WERI-Rb-1 (cell line): ENCODE measurements around the gene NMRK1.
A peak's percentile ranks its signal among the peaks of the same experiment; 100 is the strongest.

ENCODE experiments used
- DNase-seq: peaks from one replicate; pipeline ENCODE4 v3.0.0-alpha.2; 2020
- H3K27ac ChIP-seq: fragments of 250-450 bp; sonication (Bioruptor Pico); 2 replicates; pipeline ENCODE4 v1.5.1; 2020; ENCODE audit warnings: mild to moderate bottlenecking, moderate library complexity
- H3K27me3 ChIP-seq: fragments of 250-450 bp; sonication (Bioruptor Pico); 2 replicates; pipeline ENCODE4 v1.5.1; 2021; ENCODE audit warnings: mild to moderate bottlenecking, low read depth, moderate library complexity; ENCODE audit not compliant: insufficient read depth, severe bottlenecking
- H3K36me3 ChIP-seq: fragments of 250-450 bp; sonication (Bioruptor Pico); 2 replicates; pipeline ENCODE4 v1.5.1; 2020; ENCODE audit warnings: mild to moderate bottlenecking, moderate library complexity
- H3K4me3 ChIP-seq: 2 replicates; pipeline ENCODE4 v1.5.1; 2011; ENCODE audit warnings: low read depth, mild to moderate bottlenecking, control low read depth, low read length
- H3K9me3 ChIP-seq: fragments of 250-450 bp; sonication (Bioruptor Pico); 2 replicates; pipeline ENCODE4 v1.5.1; 2021; ENCODE audit warnings: mild to moderate bottlenecking, moderate library complexity; ENCODE audit not compliant: severe bottlenecking
- CTCF ChIP-seq: IDR thresholded peaks from 2 replicates; pipeline ENCODE4 v1.5.1; 2011; ENCODE audit warnings: low read depth, mild to moderate bottlenecking, control low read depth, inconsistent platforms, low read length

The NMRK1 gene

GRCh38 chr9:75101004-75101588 is 13.1 kb upstream of the NMRK1 start:
- Histone ChIP-seq H3K4me3 (no peak overlapping the region), H3K36me3 (no peaks in the 10 kb centered on the region), H3K9me3 (no peaks in the 10 kb centered on the region), H3K27me3 (no peaks in the 10 kb centered on the region), H3K27ac (no peak overlapping the region)
- no peak for TF ChIP-seq CTCF
- no peak for DNase-seq

DNA sequence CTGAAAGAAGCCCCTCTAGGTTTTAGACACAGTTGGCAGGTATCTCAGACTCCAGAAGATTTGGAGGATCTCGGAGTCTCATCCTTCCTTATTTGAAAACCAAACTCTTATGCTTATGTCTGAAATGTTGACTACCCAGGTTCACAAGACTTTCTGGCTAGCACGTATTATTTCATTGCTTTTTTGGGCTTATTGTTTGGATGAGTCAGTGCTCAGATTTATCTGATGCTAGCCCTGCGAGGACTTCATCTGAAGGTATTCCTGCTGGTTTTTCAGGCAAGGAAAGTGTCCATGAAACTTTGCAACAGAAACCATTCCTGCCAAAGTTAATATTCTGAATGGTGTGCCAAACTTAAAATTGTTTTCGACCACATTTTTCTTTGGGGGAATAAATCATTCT is 8.8 kb upstream of the NMRK1 start:
- Histone ChIP-seq H3K36me3 (no peaks in the 10 kb centered on the region), H3K27me3 (no peaks in the 10 kb centered on the region), H3K27ac (no peak overlapping the region), H3K4me3 (no peak overlapping the region), H3K9me3 (no peaks in the 10 kb centered on the region)
- no peak for TF ChIP-seq CTCF
- no peak for DNase-seq

- Histone ChIP-seq H3K27me3 (no peaks in the 10 kb centered on the region), H3K36me3 (no peaks in the 10 kb centered on the region), H3K9me3 (no peaks in the 10 kb centered on the region), H3K4me3 (no peak overlapping the region), H3K27ac (no peak overlapping the region)
- DNase-seq, result no peak
- no peak for TF ChIP-seq CTCF
These were observed 4.8 kb upstream of the NMRK1 start for GRCh38 chr9:75092766-75093165.

GRCh38 chr9:75090579-75090978 is 2.6 kb upstream of the NMRK1 start:
- no peak for DNase-seq
- Histone ChIP-seq H3K27me3 (no peaks in the 10 kb centered on the region), H3K27ac (no peak overlapping the region), H3K9me3 (no peaks in the 10 kb centered on the region), H3K4me3 (no peak overlapping the region), H3K36me3 (no peaks in the 10 kb centered on the region)
- no peak for TF ChIP-seq CTCF

DNA sequence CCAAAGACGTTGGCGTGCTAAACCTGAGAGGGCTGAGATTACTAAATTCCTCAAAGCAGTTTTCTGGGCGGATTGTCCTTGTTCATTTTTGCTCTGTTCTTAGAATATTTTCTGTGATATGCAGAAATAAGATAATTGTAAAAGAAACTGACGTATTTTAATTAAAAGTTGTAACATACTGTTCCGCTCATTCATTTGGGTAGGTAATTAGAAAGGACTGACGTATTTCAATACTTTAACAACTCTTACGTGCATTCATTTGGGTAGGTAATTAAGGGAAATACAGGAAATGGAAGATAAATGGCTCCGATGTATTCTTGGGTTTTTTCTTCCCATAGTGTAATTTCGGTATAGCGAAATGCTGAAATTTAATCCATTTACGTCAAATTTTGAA is 1.4 kb upstream of the NMRK1 start:
- Histone ChIP-seq H3K4me3 (peak overlapping the region; percentile 58), H3K27me3 (no peaks in the 10 kb centered on the region), H3K27ac (no peak overlapping the region), H3K9me3 (no peaks in the 10 kb centered on the region), H3K36me3 (no peaks in the 10 kb centered on the region)
- DNase-seq, result no peak
- no peak for TF ChIP-seq CTCF

DNA sequence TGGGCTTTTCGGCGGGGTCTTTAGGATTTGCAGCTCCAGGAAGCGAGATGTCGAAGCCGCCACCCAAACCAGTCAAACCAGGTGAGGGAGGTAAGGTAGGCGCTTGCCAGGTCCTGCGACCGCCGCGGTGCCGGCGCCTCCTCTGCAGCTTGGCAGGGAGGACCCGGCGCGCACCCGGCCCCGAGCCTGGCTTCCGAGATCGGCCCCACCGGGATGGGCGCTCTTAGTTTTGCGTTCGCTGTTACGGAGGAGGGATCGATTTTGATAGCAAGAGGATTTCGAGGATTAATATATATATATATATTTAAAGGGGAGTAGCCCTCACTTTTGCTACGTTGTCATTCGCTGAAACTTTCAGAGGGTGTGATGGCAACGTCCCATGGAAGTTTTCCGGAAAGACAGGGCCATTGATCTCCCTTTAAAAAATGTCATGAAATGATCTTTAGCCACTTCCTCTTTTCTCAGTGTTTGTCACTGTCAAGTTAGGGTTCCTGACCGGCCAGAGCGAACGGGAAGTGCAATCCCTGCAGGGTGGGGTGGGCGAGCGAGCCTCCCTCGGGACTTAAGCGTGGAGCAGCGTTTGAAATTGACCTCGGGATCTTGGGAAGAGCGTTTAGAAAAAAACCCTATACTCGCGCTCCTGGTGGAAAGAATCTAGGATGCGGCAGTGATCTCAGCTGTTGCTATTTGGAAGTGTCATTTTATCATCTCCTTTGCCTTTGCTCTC is 854 bp upstream of the NMRK1 start:
- TF ChIP-seq CTCF, result 0 out of 2 replicates have a peak, but pooled peaks have one; percentile 5
- no peaks in the 10 kb centered on the region for H3K36me3 ChIP-seq
- H3K9me3 ChIP-seq, result no peaks in the 10 kb centered on the region
- peak; percentile 37 for DNase-seq
- peak overlapping the region; percentile 58 for H3K4me3 ChIP-seq
- H3K27me3 ChIP-seq, result no peaks in the 10 kb centered on the region
- peak overlapping the region; percentile 72 for H3K27ac ChIP-seq
